Fibroblast of skin of right quadriceps (primary cell): ENCODE measurements around the gene AGAP1.

ENCODE experiments used
- DNase-seq: peaks from one replicate; pipeline ENCODE4 v3.0.0-alpha.2; 2013

Gene AGAP1

GRCh38 chr2:235958221-235958930, 464.5 kb downstream of the AGAP1 start:
- DNase-seq: no peak

- no peak for DNase-seq
These were observed 465.1 kb downstream of the AGAP1 start for GRCh38 chr2:235958931-235959410.

- DNase-seq: no peak
These were observed 466.3 kb downstream of the AGAP1 start for GRCh38 chr2:235960011-235960715.

GRCh38 chr2:235960716-235961640, 467.1 kb downstream of the AGAP1 start:
- no peak for DNase-seq

- DNase-seq: no peak
These were observed 467.9 kb downstream of the AGAP1 start for GRCh38 chr2:235961711-235962110.

GRCh38 chr2:235963853-235964577, 470.2 kb downstream of the AGAP1 start:
- no peak for DNase-seq

GRCh38 chr2:235964787-235965390, 471.0 kb downstream of the AGAP1 start:
- no peak for DNase-seq

GRCh38 chr2:235966396-235966795, 472.6 kb downstream of the AGAP1 start:
- no peak for DNase-seq

GRCh38 chr2:235966932-235967757, 473.3 kb downstream of the AGAP1 start:
- no peak for DNase-seq

- DNase-seq: no peak
These were observed 474.3 kb downstream of the AGAP1 start for GRCh38 chr2:235968155-235968554.

- DNase-seq: no peak
These were observed 474.9 kb downstream of the AGAP1 start for GRCh38 chr2:235968616-235969324.

- no peak for DNase-seq
These were observed 476.6 kb downstream of the AGAP1 start for GRCh38 chr2:235970204-235971040.

- no peak for DNase-seq
These were observed 482.7 kb downstream of the AGAP1 start for GRCh38 chr2:235976516-235976915.

GRCh38 chr2:235976956-235977355, 483.1 kb downstream of the AGAP1 start:
- DNase-seq: no peak

GRCh38 chr2:235977445-235977844, 483.6 kb downstream of the AGAP1 start:
- DNase-seq: no peak

GRCh38 chr2:235978022-235978421, 484.2 kb downstream of the AGAP1 start:
- no peak for DNase-seq

- DNase-seq: no peak
These were observed 485.2 kb downstream of the AGAP1 start for GRCh38 chr2:235979037-235979436.

GRCh38 chr2:235979753-235980435, 486.1 kb downstream of the AGAP1 start:
- DNase-seq: no peak

- no peak for DNase-seq
These were observed 487.8 kb downstream of the AGAP1 start for GRCh38 chr2:235981631-235982030.
